Thyroid gland (tissue), 4 donors: ENCODE results near the gene SLCO2B1. TPM values are rescaled to one million over a fixed set of nuclear protein-coding genes. Genes with fewer than 3 reads are reported as not detected.

Source experiments
- DNase-seq, 2 donors: peaks; one replicate each; pipeline ENCODE4 v3.0.0-alpha.2; 2019
- H3K27ac ChIP-seq, 3 donors: fragments of 200-600 bp; sonication (generic); 1 replicate in 2 of 3; 2 replicates in 1 of 3; pipeline ENCODE4 v1.5.1; 2016 to 2019; ENCODE audit warnings: mild to moderate bottlenecking in 1 of 3, moderate library complexity in 1 of 3
- H3K27me3 ChIP-seq: fragments of 200-600 bp; sonication (generic); one replicate; pipeline ENCODE4 v1.5.1; 2019
- H3K36me3 ChIP-seq, 2 donors: fragments of 200-600 bp; sonication (generic); one replicate each; pipeline ENCODE4 v1.5.1; 2016 to 2019
- H3K4me1 ChIP-seq, 2 donors: fragments of 200-600 bp; sonication (generic); one replicate each; pipeline ENCODE4 v1.5.1; 2017 to 2019
- H3K4me3 ChIP-seq, 3 donors: fragments of 200-600 bp; sonication (generic); replicated peaks in 1 of 3; 1 replicate in 2 of 3; 2 replicates in 1 of 3; pipeline ENCODE4 v1.5.1; 2016; ENCODE audit warnings: mild to moderate bottlenecking in 1 of 3
- H3K9me3 ChIP-seq: fragments of 200-600 bp; sonication (generic); one replicate; pipeline ENCODE4 v1.5.1; 2017
- POLR2A ChIP-seq, 2 donors: fragments of 450-650 bp; IDR thresholded peaks; one replicate each; pipeline ENCODE4 v1.6.1; 2017; ENCODE audit warnings: antibody characterized with exemption in 2 of 2, mild to moderate bottlenecking in 2 of 2, moderate library complexity in 1 of 2
- WGBS, 2 donors: methylation state at CpG; one replicate each; pipeline ENCODE4 v1.1.5; 2017; 5-methylcytosine and 5-hydroxymethylcytosine counted together
- intact Hi-C: fragments of 100-400 bp; cut with DNase I; formaldehyde crosslinking; loops from one replicate; pipeline ENCODE4 v1.15.1; 2023
- total RNA-seq, 4 donors: library from RNA; depleted of rRNA; stranded (reverse); fragments of >200 nt; gene quantifications; one replicate each; pipeline ENCODE4 v1.2.3, GENCODE V29; 2016
- TF ChIP-seq, protein P1 (sequence below), 6 experiments: fragments of 200-600 bp in 3 of 6; fragments of 450-650 bp in 3 of 6; sonication (generic) in 3 of 6; IDR thresholded peaks; one replicate each; pipeline ENCODE4 v1.5.1; 2016 to 2019; ENCODE audit warnings: antibody characterized with exemption in 6 of 6, mild to moderate bottlenecking in 2 of 6, inconsistent platforms in 1 of 6, moderate library complexity in 1 of 6

The SLCO2B1 gene
- total RNA-seq, 4 donors from 2014 or later = 22.0 to 244 (median 56.9) TPM

DNA sequence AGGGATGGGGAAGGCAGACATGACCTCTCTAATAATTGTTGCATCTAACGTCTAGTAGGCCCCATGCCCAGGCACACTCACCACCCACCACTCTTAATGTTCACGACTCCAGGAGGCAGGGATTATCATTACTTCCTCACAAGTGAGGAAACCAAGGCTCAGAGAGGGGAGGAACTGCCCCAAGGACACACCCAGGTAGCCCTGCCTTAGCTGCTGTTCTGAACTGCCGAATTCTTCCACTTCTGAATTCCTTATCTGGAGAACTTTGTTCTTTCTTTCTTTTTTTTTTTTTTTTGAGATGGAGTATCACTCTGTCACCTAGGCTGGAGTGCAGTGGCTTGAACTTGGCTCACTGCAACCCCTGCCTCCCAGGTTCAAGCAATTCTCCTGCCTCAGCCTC lies 16.7 kb downstream of the SLCO2B1 start:
- WGBS, 2 donors = 83% methylated on average over 3 of the region's 3 CpGs
- intact Hi-C loops = no loop called here
- H3K9me3 ChIP-seq = no peaks in the 10 kb centered on the region
- H3K27ac ChIP-seq = no peak overlapping the region
- no peaks in the 10 kb centered on the region for H3K27me3 ChIP-seq
- H3K4me3 ChIP-seq = no peak overlapping the region
- TF ChIP-seq, protein P1, sequence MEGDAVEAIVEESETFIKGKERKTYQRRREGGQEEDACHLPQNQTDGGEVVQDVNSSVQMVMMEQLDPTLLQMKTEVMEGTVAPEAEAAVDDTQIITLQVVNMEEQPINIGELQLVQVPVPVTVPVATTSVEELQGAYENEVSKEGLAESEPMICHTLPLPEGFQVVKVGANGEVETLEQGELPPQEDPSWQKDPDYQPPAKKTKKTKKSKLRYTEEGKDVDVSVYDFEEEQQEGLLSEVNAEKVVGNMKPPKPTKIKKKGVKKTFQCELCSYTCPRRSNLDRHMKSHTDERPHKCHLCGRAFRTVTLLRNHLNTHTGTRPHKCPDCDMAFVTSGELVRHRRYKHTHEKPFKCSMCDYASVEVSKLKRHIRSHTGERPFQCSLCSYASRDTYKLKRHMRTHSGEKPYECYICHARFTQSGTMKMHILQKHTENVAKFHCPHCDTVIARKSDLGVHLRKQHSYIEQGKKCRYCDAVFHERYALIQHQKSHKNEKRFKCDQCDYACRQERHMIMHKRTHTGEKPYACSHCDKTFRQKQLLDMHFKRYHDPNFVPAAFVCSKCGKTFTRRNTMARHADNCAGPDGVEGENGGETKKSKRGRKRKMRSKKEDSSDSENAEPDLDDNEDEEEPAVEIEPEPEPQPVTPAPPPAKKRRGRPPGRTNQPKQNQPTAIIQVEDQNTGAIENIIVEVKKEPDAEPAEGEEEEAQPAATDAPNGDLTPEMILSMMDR (IDR thresholded peaks at IDR 0.05) = no peak
- TF ChIP-seq POLR2A (IDR thresholded peaks at IDR 0.05) = no peak
- H3K36me3 ChIP-seq = no peaks in the 10 kb centered on the region
- no peaks in the 10 kb centered on the region for H3K4me1 ChIP-seq
- DNase-seq = no peak

DNA sequence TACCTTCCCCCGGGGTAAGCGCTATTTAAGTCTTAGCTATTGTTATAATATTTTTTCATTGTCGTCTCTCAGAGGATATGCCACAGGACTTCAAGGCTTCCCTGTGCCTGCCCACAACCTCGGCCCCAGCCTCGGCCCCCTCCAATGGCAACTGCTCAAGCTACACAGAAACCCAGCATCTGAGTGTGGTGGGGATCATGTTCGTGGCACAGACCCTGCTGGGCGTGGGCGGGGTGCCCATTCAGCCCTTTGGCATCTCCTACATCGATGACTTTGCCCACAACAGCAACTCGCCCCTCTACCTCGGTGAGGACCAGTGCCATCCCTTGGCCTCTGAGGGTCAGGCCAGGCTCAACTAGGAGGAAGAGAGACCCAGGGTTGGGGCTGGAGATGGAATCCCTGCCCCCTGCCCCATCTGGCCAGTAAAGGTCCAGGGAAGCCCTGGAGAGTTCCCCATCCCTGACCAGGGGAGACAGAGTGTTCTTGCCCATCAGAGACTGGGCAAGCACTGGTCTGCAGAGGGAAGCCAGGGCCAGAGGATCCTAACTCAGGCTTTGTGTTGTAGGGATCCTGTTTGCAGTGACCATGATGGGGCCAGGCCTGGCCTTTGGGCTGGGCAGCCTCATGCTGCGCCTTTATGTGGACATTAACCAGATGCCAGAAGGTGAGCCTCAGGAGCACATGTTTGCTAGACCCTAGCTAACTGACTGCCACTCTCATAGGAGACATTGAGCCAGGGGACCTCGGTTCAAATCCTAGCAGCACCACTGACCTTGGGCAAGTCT lies 18.4 kb downstream of the SLCO2B1 start:
- Histone ChIP-seq H3K9me3 (no peaks in the 10 kb centered on the region), H3K27me3 (no peaks in the 10 kb centered on the region), H3K4me3 (no peak overlapping the region), H3K36me3 (no peaks in the 10 kb centered on the region), H3K27ac (no peak overlapping the region), H3K4me1 (no peaks in the 10 kb centered on the region)
- no peak for DNase-seq
- 84 to 91% methylated on average over 12 to 13 of the region's 13 CpGs for WGBS, 2 donors
- intact Hi-C loops = no loop called here
- no peak for TF ChIP-seq POLR2A (IDR thresholded peaks at IDR 0.05)
- TF ChIP-seq, protein P1 (IDR thresholded peaks at IDR 0.05) = no peak

DNA sequence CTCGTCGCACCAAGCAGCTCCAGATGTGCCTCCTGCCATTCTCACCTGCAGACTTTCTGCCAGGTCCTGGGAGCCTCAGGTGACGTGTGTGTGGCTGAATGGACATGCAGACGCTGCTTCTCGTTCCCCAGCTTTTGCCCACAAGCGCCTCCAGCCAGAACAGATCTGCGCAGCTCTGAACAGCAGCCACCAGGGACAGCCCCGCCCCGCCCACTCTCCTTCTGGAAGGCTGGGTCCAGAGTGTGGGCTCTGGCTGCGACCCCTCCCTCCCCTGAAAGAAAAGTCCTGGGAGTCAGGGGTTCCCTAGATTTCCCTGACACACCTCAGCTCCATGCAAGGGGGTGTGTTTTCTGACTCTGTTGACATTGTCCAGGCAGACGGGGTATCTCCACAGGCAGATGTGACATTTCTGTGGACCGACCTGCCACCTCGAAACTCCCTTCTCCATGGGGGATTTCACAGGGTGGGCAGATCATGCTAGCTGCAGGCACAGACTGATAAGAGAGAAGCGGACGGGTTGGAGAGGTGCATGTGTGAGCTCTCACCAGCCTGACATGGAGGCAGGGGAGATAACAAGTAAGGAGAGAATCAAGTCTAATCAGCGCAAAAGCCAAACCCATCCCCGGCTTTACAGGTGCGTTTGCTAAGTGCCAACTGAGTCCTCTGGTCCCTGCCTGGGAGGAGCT lies 19.8 kb downstream of the SLCO2B1 start:
- Histone ChIP-seq H3K36me3 (no peaks in the 10 kb centered on the region), H3K27me3 (no peaks in the 10 kb centered on the region), H3K4me1 (no peaks in the 10 kb centered on the region), H3K4me3 (no peak overlapping the region), H3K9me3 (no peaks in the 10 kb centered on the region), H3K27ac (no peak overlapping the region)
- WGBS, 2 donors = 58 to 67% methylated on average over 16 to 18 of the region's 18 CpGs
- no peak for TF ChIP-seq POLR2A (IDR thresholded peaks at IDR 0.05)
- TF ChIP-seq, protein P1 (IDR thresholded peaks at IDR 0.05) = no peak
- intact Hi-C loops = no loop called here
- no peak for DNase-seq

DNA sequence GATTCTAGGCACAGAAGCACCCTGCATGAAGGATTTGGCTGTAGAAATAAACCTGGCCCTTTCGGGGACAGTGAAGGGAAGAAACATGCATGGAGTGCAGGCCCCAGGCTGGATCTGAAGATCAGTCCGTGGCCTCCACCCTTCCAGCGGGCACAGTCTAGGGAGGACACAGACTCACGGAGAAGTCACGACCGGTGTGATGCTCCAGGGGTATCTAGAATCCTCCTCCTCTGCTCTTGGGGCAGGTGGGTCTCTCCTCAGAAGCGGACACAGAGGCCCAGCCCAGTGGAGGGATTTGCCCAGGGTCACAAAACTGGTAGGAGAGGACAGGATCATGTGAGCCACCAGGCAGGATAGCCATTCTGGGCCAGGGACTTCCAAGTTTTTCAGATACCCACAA lies 22.4 kb downstream of the SLCO2B1 start:
- TF ChIP-seq POLR2A (IDR thresholded peaks at IDR 0.05) = no peak
- TF ChIP-seq, protein P1 (IDR thresholded peaks at IDR 0.05) = no peak
- no peaks in the 10 kb centered on the region for H3K36me3 ChIP-seq
- intact Hi-C loops = no loop called here
- no peak overlapping the region for H3K4me3 ChIP-seq
- H3K4me1 ChIP-seq = no peaks in the 10 kb centered on the region
- 93 to 97% methylated on average over 7 of the region's 7 CpGs for WGBS, 2 donors
- no peak for DNase-seq
- H3K9me3 ChIP-seq = no peaks in the 10 kb centered on the region
- H3K27ac ChIP-seq = no peak overlapping the region
- H3K27me3 ChIP-seq = no peaks in the 10 kb centered on the region

DNA sequence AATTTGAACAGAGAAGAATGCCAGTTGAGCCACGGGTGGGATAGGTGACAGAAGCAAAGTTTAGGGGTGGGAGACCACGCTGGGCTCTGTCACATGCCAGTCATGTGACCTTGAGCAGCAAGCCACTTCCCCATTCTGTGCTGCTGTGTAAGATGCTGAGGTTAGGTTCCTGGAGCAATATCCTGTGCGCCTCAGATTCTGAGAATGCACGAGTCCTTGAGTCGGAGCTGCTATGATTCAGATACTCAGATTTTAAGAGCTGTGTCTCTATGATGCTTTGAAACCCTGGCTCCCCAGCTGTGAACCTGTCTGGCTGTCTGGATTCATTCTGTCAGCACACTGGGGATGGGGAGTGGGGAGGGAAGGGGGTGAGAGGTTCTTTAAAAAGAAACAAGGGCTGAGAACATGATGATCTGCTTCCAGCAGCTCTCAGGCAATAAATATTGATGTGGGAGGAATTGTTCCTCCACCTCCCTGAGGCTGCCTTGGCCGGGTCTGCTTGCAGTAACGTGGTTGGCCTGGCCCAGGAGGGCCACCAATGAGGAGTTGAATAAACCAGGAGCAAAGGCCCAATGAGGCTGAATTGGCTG lies 24.0 kb downstream of the SLCO2B1 start:
- no peak for TF ChIP-seq POLR2A (IDR thresholded peaks at IDR 0.05)
- TF ChIP-seq, protein P1 (IDR thresholded peaks at IDR 0.05) = no peak
- H3K4me1 ChIP-seq = no peaks in the 10 kb centered on the region
- no peak overlapping the region for H3K27ac ChIP-seq
- H3K9me3 ChIP-seq = no peaks in the 10 kb centered on the region
- H3K36me3 ChIP-seq = no peaks in the 10 kb centered on the region
- DNase-seq = no peak
- H3K27me3 ChIP-seq = no peaks in the 10 kb centered on the region
- 60 to 64% methylated on average over 7 of the region's 7 CpGs for WGBS, 2 donors
- H3K4me3 ChIP-seq = no peak overlapping the region
- intact Hi-C loops = no loop called here
